Measurements from ENCODE around the gene SMAD7.

SMAD7 gene

DNA sequence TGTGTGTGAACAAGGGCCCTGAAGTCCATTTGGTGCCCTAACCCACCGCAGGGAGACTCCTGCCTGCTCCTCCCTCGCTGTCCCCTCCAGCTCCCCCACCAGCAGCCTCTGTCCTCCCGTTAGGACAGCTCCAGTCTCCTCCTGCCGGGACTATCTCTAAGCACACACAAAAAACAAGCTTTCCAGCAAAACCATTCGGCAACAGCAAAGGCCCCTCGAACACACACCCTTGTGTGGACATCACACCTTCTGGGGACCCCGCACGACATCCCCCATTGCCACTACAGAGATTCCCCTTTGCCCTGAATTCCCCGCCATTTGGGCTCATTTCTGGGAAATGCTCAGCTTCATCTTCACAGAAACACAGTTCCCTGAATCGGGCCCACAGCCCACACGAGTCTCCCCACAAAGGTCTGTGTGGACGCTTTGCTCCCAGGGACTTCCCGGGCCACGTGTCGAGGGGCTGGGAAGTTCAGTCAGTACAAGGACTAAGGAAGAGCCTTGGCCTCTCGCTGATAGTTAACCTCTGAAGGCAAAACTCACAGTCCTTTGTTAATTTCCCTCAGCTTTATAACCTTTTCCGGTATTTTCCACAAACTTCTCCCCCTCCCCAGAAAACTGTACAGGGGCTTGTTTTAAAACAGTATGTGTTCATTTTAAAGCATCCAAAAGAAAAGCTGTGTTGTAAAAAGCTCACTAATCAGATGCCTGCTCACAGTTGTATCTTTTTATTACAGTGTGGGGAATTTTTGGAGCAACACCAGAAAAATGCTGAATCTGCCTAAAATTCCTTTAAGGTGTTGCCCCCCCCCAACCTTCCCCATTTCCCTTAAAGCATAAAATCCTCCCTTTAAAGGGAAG lies 25.9 kb downstream of the SMAD7 start:
- TF ChIP-seq ZFX (IDR thresholded peaks at IDR 0.05) (no peak), CTCF (conservative IDR thresholded peaks at IDR 0.05) (no peak)
- no peak overlapping the region for H3K27ac ChIP-seq

DNA sequence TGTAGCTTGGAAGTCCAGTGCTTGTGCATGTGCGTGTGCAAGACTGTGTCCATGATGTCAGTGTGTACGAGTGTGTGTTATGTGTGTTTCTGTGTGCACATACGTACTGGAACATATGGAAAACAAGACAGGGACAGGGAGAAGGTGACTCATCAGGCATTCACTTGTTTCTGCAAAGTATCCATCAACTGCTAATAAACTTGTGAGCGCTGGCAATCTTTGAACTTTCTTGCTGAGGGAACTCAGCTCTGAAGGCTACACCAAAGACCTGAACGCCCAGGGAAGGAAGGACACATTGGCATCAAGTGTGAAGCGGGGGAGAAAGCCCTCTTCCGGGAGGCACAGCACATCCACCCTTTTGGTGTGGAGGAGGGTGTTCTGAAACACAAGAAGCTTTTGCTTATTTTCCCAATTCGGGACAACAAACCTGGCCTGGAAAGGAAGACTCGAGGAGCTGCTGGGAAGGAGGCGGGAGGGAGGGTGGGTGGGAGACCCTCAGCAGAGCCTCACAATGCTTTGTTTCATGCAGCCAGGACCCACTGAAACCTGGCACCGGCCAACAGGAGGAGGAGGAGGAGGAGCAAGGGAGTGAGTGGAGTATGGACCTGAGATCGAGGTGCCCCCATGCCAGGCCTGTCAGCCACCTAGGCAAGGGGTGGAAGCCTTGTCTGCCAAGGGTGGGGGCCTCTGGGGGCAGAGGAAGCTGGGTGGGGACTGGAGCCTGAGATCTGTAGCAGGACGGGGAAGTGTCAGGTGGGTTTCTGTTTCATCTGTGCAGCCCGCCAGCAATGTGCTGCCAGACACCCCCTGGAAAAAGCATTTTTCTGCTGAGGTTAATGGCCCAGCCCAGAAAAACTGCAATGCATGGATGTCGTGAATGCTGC lies 26.8 kb downstream of the SMAD7 start:
- TF ChIP-seq CTCF (conservative IDR thresholded peaks at IDR 0.05) (no peak), ZFX (IDR thresholded peaks at IDR 0.05) (no peak)
- H3K27ac ChIP-seq: no peak overlapping the region

DNA sequence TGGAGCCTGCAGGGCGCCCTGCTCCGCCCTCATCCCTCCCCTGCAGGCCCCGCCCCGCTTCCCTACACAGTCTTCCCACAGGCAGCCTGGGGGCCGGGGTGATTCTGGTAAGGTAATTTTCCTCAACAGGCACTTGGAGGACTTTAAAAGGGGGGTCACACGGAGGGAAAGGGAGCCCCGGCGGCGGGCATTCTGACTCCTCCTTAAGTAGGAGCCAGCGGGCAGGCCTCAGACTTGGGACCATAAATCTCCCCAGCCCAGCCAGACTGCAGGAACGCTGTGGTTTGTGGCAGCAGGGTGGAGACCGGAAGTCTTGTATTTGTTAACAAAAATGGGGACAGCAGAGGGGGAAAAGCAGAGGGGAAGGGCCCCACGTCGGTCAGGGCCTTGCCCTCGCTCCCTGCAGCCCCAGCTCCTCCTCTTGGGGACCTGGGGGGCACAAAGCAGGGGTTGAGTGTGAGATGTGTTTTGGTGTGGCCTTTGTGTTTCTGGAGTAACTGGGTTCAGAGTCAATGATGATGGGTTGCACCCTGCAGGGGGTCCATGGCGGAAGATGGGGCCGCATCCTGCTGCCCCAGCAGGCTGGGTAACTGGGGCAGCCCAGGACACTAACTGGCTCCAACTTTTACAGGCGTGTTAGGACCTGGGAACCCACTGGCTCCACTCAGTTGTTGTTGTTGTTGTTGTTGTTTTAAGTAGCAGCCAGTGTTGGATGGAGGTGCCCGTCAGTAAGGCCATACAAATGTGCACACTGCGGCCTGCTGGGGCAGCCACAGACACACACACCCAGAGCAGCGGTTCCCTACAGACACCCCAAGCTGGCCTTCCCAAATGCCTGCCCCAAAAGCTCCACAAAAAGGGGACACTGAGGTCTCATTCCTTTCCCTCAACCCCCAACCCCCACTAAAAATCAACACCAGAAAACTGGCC lies 27.7 kb downstream of the SMAD7 start:
- TF ChIP-seq ZFX (IDR thresholded peaks at IDR 0.05) (no peak), CTCF (conservative IDR thresholded peaks at IDR 0.05) (no peak)

DNA sequence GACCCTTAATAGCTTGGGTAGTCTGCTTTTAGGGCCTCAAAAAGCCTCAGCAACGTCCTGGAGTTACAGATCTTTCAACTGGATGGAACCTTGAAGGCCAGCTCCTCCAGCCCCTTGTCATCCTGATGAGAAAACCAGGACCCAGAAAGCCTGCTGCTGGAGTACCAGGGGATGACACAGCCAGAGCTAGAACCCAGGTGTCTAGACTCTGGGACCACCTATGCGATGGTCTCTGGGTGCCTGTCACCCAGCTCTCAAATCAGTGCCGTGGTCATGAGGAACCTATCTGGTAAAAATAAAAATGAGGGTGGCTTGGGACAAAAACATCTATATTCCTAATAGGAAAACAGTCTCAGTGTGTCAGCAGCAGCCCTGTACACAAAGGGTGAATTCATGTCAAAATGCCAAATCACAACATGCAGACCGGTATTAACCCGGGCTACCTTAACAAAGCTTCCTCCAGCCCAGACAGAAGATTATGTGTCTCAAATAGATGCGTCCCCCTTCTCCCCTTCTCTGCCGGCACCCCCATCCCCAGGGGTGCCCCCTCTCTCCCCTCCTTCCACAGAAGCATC lies 28.5 kb downstream of the SMAD7 start:
- no peak for TF ChIP-seq CTCF (conservative IDR thresholded peaks at IDR 0.05)
- TF ChIP-seq ZFX (IDR thresholded peaks at IDR 0.05): no peak

More for the DNA sequence above, 27.7 kb downstream of the SMAD7 start:
- H3K27ac ChIP-seq: no peak overlapping the region

GRCh38 chr18:48921305-48922225 lies 29.2 kb downstream of the SMAD7 start:
- H3K27ac ChIP-seq: no peak overlapping the region
- no peak for TF ChIP-seq ZFX (IDR thresholded peaks at IDR 0.05)
- TF ChIP-seq CTCF (conservative IDR thresholded peaks at IDR 0.05): no peak

More for the DNA sequence above, 28.5 kb downstream of the SMAD7 start:
- H3K27ac ChIP-seq: no peak overlapping the region
